Loucy (cell line): ENCODE results near the gene ZNF236.

Experiments used
- EZH2phosphoT487 ChIP-seq: fragments of 200-600 bp; IDR thresholded peaks from 2 replicates; pipeline ENCODE4 v1.6.1; 2018; ENCODE audit warnings: antibody characterized with exemption, mild to moderate bottlenecking, moderate library complexity, borderline replicate concordance
- TF ChIP-seq, protein P1 (sequence below): fragments of 200-600 bp; sonication (generic); conservative IDR thresholded peaks from 2 replicates; pipeline ENCODE4 v1.5.1; 2014; ENCODE audit warnings: mild to moderate bottlenecking, antibody characterized with exemption, low read length

DNA sequence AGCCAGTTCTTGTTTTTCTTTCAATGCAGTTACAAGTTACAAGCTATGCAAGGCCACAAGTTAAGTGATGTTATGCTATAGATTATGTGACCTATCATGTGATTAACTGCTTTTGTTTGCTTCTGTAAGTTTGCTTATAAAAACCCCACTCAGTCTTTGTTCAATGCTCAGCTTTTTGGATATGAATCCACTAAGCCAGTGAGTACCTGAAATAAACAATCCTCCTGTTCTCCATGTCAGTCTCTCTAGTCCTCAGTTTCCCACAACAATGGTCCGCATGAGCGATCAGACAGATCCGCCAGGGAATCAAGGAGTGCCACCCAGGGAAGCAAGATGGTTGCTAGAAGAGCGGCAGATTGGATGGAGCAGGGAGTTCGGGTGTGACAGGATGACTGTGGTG is 30.7 kb upstream of the ZNF236 start:
- TF ChIP-seq, protein P1, sequence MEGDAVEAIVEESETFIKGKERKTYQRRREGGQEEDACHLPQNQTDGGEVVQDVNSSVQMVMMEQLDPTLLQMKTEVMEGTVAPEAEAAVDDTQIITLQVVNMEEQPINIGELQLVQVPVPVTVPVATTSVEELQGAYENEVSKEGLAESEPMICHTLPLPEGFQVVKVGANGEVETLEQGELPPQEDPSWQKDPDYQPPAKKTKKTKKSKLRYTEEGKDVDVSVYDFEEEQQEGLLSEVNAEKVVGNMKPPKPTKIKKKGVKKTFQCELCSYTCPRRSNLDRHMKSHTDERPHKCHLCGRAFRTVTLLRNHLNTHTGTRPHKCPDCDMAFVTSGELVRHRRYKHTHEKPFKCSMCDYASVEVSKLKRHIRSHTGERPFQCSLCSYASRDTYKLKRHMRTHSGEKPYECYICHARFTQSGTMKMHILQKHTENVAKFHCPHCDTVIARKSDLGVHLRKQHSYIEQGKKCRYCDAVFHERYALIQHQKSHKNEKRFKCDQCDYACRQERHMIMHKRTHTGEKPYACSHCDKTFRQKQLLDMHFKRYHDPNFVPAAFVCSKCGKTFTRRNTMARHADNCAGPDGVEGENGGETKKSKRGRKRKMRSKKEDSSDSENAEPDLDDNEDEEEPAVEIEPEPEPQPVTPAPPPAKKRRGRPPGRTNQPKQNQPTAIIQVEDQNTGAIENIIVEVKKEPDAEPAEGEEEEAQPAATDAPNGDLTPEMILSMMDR, result no peak
- no peak for TF ChIP-seq EZH2phosphoT487
